GM12891 (cell line): ENCODE results near the gene F8A2.
"Not testable (repeated sequence)": the region's sequence is repeated elsewhere in the genome, so short reads cannot be mapped to it uniquely, and the experiment has no call there.

Experiments
- POLR2A ChIP-seq: IDR thresholded peaks from 2 replicates; pipeline ENCODE4 v1.6.1; 2011; ENCODE audit warnings: low read depth, low read length, control low read depth
- POLR2AphosphoS5 ChIP-seq: IDR thresholded peaks from 2 replicates; pipeline ENCODE4 v1.6.1; 2011; ENCODE audit warnings: low read depth, low read length, control low read depth
- SPI1 ChIP-seq: IDR thresholded peaks from 2 replicates; pipeline ENCODE4 v1.6.1; 2011; ENCODE audit warnings: low read depth, low read length, control low read depth
- TAF1 ChIP-seq: IDR thresholded peaks from 2 replicates; pipeline ENCODE4 v1.6.1; 2011; ENCODE audit warnings: low read depth, low read length, control low read depth

DNA sequence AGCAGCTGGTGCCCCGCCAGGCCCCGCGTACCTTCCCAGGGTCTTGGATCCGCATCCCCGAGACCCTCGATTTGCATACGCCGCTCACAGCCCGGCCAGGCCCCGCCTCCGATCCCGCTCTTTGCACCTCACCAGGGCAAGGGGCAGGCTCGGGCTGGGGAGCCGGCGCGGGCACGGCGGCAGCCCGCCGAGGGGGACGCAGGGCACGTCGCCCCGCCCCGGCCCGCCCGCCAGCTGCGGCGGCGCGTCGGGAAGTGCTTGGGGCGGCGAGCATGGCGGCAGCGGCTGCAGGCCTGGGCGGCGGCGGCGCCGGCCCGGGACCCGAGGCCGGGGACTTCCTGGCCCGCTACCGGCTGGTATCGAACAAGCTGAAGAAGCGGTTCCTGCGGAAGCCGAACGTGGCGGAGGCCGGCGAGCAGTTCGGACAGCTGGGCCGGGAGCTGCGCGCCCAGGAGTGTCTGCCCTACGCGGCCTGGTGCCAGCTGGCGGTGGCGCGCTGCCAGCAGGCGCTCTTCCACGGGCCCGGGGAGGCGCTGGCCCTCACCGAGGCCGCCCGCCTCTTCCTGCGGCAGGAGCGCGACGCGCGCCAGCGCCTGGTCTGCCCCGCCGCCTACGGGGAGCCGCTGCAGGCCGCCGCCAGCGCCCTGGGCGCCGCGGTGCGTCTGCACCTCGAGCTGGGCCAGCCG, at the start of gene F8A2:
- not testable (repeated sequence) for TF ChIP-seq TAF1, POLR2A, POLR2AphosphoS5, SPI1
